Non-pigmented ciliary epithelial cell (primary cell): ENCODE measurements around the gene NUDT1.

Source experiments
- DNase-seq: peaks from one replicate; pipeline ENCODE4 v3.0.0-alpha.2; 2010; ENCODE audit warnings: low read depth

Gene NUDT1

DNA sequence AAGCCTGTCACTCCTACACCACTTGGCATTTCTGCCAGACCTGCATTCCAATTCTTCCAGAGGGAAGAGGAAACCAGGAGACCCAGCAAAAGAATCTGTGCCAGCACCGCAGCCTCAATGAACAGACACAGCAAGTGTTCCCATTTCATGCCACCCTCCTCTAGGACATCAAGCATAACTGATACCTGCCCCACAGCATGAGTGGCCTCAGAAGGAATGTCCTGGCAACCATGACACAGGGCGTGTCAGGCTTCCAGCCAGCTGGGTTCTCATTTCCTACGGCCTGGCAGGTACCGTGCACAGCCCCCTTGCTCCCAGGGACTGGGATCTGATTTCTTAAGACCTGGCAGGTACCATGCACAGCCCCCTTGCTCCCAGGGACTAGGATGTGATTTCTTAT is 17.1 kb upstream of the NUDT1 start:
- DNase-seq = no peak

DNA sequence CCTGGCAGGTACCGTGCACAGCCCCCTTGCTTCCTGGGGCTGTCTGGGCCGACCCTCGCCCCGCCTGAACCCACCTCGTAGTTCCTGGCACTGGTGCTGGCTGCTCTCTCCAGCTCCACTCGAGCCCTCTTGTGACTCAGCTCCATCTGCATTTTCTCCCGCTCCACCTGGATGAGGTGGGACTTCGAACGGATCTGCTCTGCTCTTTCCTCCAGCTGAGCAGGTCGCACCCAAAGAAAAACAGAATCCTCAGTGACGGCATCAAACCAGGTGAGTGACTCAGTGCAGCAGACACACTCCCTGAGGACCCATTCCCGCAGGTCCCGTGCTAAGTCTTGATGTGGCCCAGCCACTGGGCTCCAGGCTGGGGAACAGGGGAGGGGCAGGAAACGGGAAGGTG is 16.7 kb upstream of the NUDT1 start:
- no peak for DNase-seq

DNA sequence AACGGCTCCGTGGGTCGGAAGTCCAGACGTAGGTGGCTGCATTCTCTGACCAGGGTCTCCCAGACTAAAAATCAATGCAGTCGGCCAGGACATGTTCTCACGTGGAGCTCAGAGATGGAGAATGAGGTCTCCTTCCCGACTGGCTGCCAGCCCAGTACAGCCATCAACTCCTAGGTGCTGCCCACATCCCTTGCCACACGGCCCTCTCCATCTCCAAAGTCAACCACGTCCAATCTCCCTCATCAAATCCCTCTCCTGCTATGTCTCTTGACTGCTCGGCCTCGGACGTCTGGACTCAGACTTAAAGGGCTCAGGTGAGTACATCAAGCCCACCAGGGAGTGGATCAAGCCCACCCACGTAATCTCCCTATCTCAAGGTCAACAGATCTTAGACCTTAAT is 16.2 kb upstream of the NUDT1 start:
- no peak for DNase-seq

GRCh38 chr7:2227699-2228098 is 14.3 kb upstream of the NUDT1 start:
- no peak for DNase-seq

GRCh38 chr7:2228921-2229320 is 13.1 kb upstream of the NUDT1 start:
- DNase-seq = no peak

DNA sequence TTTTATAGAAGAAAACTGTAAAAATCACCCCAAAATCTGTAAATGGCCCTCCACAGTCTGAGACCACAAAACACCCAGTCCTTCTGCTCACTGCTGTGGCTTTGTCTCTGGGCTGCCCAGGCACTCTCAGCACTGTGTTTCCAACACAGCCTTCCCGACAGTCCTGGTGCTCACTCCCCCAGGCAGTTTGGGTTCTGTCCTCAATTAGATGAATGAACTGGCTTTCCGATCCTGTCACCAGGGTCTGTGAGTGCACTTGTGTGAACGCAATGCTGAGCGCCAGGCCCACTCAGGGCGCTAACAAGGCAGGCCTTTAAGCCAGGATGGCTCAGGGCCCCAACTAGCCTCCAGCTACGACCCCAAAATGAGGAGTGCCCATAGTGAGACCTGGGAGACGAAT is 12.6 kb upstream of the NUDT1 start:
- no peak for DNase-seq

DNA sequence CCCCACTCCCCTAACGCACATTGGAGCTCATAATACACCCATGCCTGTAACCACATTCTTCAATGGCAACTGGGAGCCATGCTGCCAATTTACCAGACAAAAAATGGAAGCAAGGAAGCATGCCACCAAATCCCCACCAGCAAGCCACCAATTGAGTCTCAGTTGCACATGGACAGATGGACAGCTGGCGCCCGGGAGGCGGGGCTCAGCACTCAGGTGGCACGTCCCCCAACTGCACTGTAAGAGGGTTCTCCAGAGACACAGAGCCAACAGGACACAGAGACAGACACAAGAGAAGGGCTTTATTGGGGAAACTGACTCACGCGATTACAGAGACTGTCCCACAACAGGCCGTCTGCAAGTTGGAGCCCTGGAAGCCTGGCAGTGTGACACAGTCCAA is 11.8 kb upstream of the NUDT1 start:
- no peak for DNase-seq

GRCh38 chr7:2230882-2231281 is 11.1 kb upstream of the NUDT1 start:
- no peak for DNase-seq

DNA sequence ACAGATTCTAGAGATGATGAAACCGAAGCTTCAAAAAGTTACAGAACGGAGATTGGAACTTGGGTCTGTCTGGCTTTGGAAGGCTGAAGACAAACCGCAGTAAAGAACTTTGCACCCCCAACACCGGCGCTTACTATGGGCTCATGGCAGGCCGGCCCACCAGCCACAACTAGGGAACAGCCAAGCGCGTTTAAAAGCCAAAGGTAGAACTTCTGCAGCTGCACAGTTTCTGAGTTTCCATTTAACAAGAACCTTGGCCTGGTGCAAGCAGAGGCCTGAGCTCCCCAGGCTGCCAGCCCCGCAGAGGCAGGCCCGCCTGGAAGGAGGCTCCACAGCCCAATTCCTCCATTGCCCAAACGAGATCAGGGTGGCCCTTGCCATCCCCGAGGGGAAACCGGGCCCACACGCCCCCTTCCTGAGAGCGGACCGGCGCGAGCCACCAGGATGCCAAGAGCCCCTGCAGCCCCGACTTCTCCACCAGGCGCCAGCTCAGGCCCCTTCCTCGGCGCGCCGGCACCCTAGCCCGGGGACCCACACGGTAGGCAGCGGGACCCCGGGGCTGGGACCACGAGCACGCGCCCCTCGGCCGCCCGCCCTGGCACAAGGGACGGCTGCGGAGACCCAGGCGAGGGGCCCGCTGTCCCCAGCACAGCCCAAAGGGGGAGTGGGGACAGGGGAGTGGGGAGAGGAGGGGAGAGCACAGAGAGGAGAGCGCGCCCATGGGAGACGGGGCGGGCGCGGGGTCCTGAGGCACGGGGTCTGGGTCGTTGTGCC is 9.8 kb upstream of the NUDT1 start:
- DNase-seq = no peak

- DNase-seq = peak; percentile 51
Observed at GRCh38 chr7:2232766-2233520, 9.1 kb upstream of the NUDT1 start, which contains the start of gene MAD1L1. Gene MAD1L1, minus strand, starts transcription at chr7:2232945. Its CDS starts 2,812 bp downstream, at chr7:2230133.

DNA sequence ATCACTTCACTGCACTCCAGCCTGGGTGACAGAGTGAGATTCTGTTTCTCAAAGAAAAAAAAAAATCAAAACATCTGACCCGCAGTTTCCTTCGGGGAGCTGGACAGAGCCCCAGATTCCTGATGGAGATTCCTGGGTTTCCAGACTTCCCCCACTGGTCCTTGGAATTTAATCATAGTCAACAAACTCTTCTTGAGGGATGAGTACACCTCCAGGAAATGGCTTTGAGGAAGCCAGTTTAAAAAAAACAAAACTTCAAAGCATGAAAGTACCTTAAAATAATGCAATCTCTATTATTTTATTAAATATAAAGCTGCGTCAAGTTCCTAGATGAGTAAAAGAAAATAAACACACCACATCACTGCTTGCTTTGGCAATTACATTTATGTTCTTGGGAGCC is 8.1 kb upstream of the NUDT1 start:
- DNase-seq = no peak

- DNase-seq = no peak
Observed at GRCh38 chr7:2237109-2237602, 4.9 kb upstream of the NUDT1 start.

GRCh38 chr7:2239242-2239641 is 2.8 kb upstream of the NUDT1 start:
- no peak for DNase-seq

GRCh38 chr7:2242541-2243429 is 759 bp downstream of the NUDT1 start:
- DNase-seq = no peak

DNA sequence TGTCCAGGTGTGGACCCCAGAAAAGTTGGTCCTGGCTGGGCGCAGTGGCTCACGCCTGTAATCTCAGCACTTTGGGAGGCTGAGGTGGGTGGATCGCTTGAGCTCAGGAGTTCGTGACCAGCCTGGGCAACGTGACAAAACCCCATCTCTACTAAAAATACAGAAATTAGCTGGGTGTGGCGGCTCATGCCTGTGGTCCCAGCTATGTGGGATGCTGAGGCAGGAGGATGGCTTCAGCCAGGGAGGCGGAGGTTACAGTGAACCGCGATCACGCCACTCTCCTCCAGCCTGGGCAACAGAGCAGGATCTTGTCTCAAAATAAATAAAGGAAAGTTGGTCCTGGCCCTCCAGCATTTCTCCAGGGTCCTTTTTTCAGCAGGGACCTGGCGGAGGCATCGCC is 1.4 kb downstream of the NUDT1 start:
- no peak for DNase-seq

- no peak for DNase-seq
Observed at GRCh38 chr7:2244404-2244995, 2.5 kb downstream of the NUDT1 start.

GRCh38 chr7:2245883-2246675 is 4.1 kb downstream of the NUDT1 start:
- DNase-seq = no peak

GRCh38 chr7:2247141-2247995 is 5.3 kb downstream of the NUDT1 start:
- DNase-seq = no peak

DNA sequence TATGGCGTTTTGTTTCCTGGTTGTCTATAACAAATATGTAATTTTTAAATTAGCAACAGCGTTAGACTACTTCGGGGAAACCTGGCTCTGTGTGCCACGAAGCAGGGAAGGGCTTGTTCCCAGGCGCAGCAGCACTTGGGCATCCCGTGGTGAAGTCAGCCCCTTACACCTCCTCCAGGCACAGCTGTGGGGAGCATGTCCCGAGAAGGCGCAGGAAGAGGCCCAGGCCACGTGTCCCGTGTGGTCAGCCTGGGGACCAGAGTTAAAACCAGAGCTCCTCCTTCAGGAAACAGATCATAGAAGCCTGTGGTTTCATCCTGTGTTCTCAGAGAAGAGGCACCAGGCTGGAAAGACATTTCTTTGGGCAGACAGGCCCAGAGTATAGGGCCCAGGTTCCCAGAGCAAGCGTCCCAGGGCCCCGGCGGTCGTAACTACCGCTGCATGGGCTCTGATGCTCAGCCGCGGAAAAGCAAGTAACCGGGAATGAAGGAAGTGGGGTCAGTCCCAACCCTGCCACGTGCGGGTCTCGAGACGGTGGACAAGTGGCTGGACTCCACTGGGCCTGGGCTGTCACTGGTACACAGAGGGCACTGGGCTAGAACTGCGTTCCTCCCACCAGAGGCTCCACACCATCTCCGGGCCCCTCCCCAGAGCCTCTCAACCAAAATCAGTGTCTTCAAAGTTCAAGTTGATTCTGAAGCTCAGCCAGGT is 7.1 kb downstream of the NUDT1 start:
- DNase-seq = peak; percentile 90
